HG03097 (cell line): ENCODE data around the gene MAGI2.

Experiments used
- ATAC-seq: cut with Tn5 transposase; IDR thresholded peaks from one replicate; pipeline ENCODE4 v1.9.1; 2021; ENCODE audit not compliant: unreplicated experiment, low FRiP score

The MAGI2 gene

GRCh38 chr7:79386688-79387422 lies 66.6 kb downstream of the MAGI2 start:
- no peak for ATAC-seq

- no peak for ATAC-seq
Measured at GRCh38 chr7:79381921-79382320, 71.5 kb downstream of the MAGI2 start.

GRCh38 chr7:79377097-79377496 lies 76.4 kb downstream of the MAGI2 start:
- no peak for ATAC-seq

- ATAC-seq: no peak
Measured at GRCh38 chr7:79376299-79377025, 77.0 kb downstream of the MAGI2 start.

- ATAC-seq: no peak
Measured at GRCh38 chr7:79361214-79361613, 92.3 kb downstream of the MAGI2 start.

GRCh38 chr7:79359827-79360226 lies 93.6 kb downstream of the MAGI2 start:
- ATAC-seq: no peak

GRCh38 chr7:79357101-79357500 lies 96.4 kb downstream of the MAGI2 start:
- ATAC-seq: no peak

- ATAC-seq: no peak
Measured at GRCh38 chr7:79353720-79354468, 99.6 kb downstream of the MAGI2 start.

GRCh38 chr7:79352323-79352722 lies 101.1 kb downstream of the MAGI2 start:
- ATAC-seq: no peak

- ATAC-seq: no peak
Measured at GRCh38 chr7:79347351-79347750, 106.1 kb downstream of the MAGI2 start.

- ATAC-seq: no peak
Measured at GRCh38 chr7:79341902-79342301, 111.6 kb downstream of the MAGI2 start.

- ATAC-seq: no peak
Measured at GRCh38 chr7:79340212-79340611, 113.3 kb downstream of the MAGI2 start.

GRCh38 chr7:79339208-79339925 lies 114.1 kb downstream of the MAGI2 start:
- no peak for ATAC-seq

- ATAC-seq: no peak
Measured at GRCh38 chr7:79337717-79338116, 115.8 kb downstream of the MAGI2 start.

- ATAC-seq: no peak
Measured at GRCh38 chr7:79334841-79335240, 118.6 kb downstream of the MAGI2 start.

- ATAC-seq: no peak
Measured at GRCh38 chr7:79334334-79334733, 119.1 kb downstream of the MAGI2 start.

GRCh38 chr7:79332091-79332490 lies 121.4 kb downstream of the MAGI2 start:
- ATAC-seq: no peak

GRCh38 chr7:79329464-79329863 lies 124.0 kb downstream of the MAGI2 start:
- no peak for ATAC-seq

- ATAC-seq: no peak
Measured at GRCh38 chr7:79320741-79321473, 132.6 kb downstream of the MAGI2 start.

- ATAC-seq: no peak
Measured at GRCh38 chr7:79319369-79319768, 134.1 kb downstream of the MAGI2 start.
